IMR-90 (cell line): Measurements from ENCODE around the gene RMDN2.

Source experiments
- BHLHE40 ChIP-seq: fragments of 150-350 bp; IDR thresholded peaks from 2 replicates; pipeline ENCODE4 v1.6.1; 2016; ENCODE audit warnings: mild to moderate bottlenecking, low read depth, low read length
- CHD1 ChIP-seq: IDR thresholded peaks from 2 replicates; pipeline ENCODE4 v1.6.1; 2012; ENCODE audit warnings: low read depth, low read length, improper control_type of control experiment
- CTCF ChIP-seq: conservative IDR thresholded peaks from 2 replicates; pipeline ENCODE4 v1.5.1; 2012; ENCODE audit warnings: mild to moderate bottlenecking, low read depth, low read length, improper control_type of control experiment
- POLR2A ChIP-seq: IDR thresholded peaks from 2 replicates; pipeline ENCODE4 v1.6.1; 2012; ENCODE audit warnings: mild to moderate bottlenecking, low read depth, low read length
- RCOR1 ChIP-seq: IDR thresholded peaks from 2 replicates; pipeline ENCODE4 v1.6.1; 2012; ENCODE audit warnings: mild to moderate bottlenecking, low read length, improper control_type of control experiment; ENCODE audit not compliant: insufficient replicate concordance

- no peak for TF ChIP-seq CTCF
- no peak for TF ChIP-seq RCOR1
- no peak for TF ChIP-seq POLR2A
- TF ChIP-seq CHD1: no peak
- no peak for TF ChIP-seq BHLHE40
These were observed 96.5 kb downstream of the RMDN2 start for GRCh38 chr2:38021589-38021988.
